Measurements from ENCODE around the gene GABRA6. TPM values are rescaled to one million over a fixed set of nuclear protein-coding genes. Genes with fewer than 3 reads are reported as not detected.
"Not testable (repeated sequence)": the region's sequence is repeated elsewhere in the genome, so short reads cannot be mapped to it uniquely, and the experiment has no call there.

Gene GABRA6
- total RNA-seq (not detected), polyA plus RNA-seq (not detected)
- long read RNA-seq, donor 1 = 0 reads
- long read RNA-seq, donor 2 = 0 reads
- long read RNA-seq, donor 3 = 0 reads

DNA sequence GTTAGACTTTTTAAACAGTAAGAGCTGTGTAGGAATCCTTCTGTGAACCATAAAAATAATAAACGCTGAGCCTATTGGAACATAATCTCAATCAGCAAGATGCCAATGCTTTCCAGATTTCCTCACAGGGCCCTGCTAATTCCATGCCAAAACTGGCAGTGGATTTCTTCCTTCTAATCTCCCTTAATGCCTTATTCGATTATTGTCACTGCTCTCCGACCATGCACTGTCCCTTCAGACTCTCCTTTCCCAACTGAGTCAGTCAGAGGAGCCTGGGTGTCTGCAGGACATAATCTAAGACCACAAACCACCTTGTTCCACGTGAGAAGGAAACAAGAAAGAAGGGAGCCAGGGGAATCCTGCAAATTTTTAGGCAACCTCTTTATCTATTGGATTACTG lies at the start of gene GABRA6:
Gene GABRA6 (plus strand): TSS at position 261 of the 400 bp plus-strand sequence. CDS start 269 bp downstream, outside the sequence.
- TF ChIP-seq, protein P1, sequence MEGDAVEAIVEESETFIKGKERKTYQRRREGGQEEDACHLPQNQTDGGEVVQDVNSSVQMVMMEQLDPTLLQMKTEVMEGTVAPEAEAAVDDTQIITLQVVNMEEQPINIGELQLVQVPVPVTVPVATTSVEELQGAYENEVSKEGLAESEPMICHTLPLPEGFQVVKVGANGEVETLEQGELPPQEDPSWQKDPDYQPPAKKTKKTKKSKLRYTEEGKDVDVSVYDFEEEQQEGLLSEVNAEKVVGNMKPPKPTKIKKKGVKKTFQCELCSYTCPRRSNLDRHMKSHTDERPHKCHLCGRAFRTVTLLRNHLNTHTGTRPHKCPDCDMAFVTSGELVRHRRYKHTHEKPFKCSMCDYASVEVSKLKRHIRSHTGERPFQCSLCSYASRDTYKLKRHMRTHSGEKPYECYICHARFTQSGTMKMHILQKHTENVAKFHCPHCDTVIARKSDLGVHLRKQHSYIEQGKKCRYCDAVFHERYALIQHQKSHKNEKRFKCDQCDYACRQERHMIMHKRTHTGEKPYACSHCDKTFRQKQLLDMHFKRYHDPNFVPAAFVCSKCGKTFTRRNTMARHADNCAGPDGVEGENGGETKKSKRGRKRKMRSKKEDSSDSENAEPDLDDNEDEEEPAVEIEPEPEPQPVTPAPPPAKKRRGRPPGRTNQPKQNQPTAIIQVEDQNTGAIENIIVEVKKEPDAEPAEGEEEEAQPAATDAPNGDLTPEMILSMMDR (IDR thresholded peaks at IDR 0.05) = no peak
- TF ChIP-seq EP300 (IDR thresholded peaks at IDR 0.05) = no peak
- TF ChIP-seq POLR2A (IDR thresholded peaks at IDR 0.05) = no peak
- Histone ChIP-seq H3K36me3 (no peaks in the 10 kb centered on the region), H3K4me3 (no peak within 1 kb of the TSS), H3K27ac (no peak within 1 kb of the TSS), H3K9me3 (no peaks in the 10 kb centered on the region), H3K4me1 (ENCODE audit: insufficient read depth) (no peaks in the 10 kb centered on the region), H3K27me3 (no peaks in the 10 kb centered on the region)
- WGBS, 3 donors = 58 to 67% (median 65%) methylated on average over 4 of the region's 4 CpGs
- intact Hi-C loops (cut with DNase I) = no loop called here
- no peak for DNase-seq

DNA sequence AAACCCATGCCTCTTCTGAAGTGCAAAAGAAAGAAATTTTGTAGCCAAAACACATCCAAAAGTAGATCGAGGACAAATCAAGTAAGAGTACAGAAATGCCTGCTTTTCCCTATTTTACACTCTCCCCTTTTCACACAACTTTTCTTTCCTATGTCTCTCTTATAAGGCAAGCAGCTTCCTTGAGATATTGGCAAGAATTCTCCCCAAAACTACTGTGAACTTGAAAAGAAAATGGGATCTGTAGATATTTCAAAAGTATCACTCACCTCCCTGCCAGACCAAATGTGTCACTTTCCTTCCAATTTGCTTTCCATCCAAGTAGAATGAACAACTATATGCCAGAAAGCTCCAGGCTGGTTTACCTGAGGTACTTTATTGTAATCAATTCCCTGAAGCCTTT lies 47.9 kb upstream of the GABRA6 start:
- H3K4me3 ChIP-seq = no peak overlapping the region
- no peak overlapping the region for H3K27ac ChIP-seq
- H3K9me3 ChIP-seq = no peaks in the 10 kb centered on the region
- H3K27me3 ChIP-seq = no peaks in the 10 kb centered on the region
- H3K4me1 ChIP-seq (ENCODE audit: insufficient read depth) = no peaks in the 10 kb centered on the region
- intact Hi-C loops (cut with DNase I) = no loop called here
- TF ChIP-seq, protein P1 (IDR thresholded peaks at IDR 0.05) = no peak
- TF ChIP-seq EP300 (IDR thresholded peaks at IDR 0.05) (no peak), POLR2A (IDR thresholded peaks at IDR 0.05) (no peak)
- no peak for DNase-seq
- H3K36me3 ChIP-seq = no peaks in the 10 kb centered on the region
- 65 to 72% (median 69%) methylated on average over 1 of the region's 1 CpG for WGBS, 3 donors

DNA sequence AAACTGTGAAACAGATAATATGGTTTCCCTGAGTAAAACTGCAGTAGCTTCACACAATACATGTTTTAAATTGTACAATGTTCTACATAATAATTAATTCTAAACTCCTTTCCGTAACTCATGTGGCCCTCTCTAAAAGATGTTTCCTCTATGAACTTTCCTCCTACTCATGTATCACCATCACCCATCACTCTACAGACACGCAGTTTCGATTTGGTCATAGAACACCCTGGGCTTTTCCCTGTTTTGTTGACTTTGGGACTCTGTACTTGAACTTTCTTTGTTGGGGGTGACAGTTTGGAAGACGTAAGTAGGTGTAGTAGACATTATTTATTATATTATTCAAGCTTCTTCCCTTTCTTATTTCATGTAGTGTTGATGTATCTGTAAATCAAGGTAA lies 44.1 kb upstream of the GABRA6 start:
- TF ChIP-seq POLR2A (IDR thresholded peaks at IDR 0.05) = no peak
- TF ChIP-seq, protein P1 (IDR thresholded peaks at IDR 0.05) = no peak
- TF ChIP-seq EP300 (IDR thresholded peaks at IDR 0.05) = no peak
- no peak for DNase-seq

DNA sequence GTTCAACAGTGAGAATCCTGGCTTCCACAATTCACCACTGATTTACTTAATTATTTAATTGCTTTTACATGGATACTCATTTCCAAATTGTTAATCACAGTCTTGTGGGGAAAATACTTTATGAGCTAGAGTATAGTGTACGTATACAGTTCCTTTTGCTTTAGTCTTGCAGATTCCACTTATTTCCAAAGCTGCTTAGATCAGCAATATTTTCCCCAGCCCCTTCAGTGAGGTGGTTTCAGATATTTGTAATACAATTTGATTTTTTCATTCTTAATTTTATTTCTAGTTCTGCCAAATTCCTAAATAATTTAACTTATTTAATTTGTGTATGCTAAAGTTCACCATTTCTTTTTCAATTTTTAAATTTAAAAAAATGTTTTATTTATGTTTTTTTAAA lies 40.3 kb upstream of the GABRA6 start:
- TF ChIP-seq EP300 (IDR thresholded peaks at IDR 0.05) (no peak), POLR2A (IDR thresholded peaks at IDR 0.05) (no peak)
- TF ChIP-seq, protein P1 (IDR thresholded peaks at IDR 0.05) = no peak
- intact Hi-C loops (cut with DNase I) = no loop called here

More for the DNA sequence above, 44.1 kb upstream of the GABRA6 start:
- H3K36me3 ChIP-seq = no peaks in the 10 kb centered on the region
- H3K4me3 ChIP-seq = no peak overlapping the region
- no peaks in the 10 kb centered on the region for H3K9me3 ChIP-seq
- no peak overlapping the region for H3K27ac ChIP-seq
- H3K27me3 ChIP-seq = no peaks in the 10 kb centered on the region
- no peaks in the 10 kb centered on the region for H3K4me1 ChIP-seq (ENCODE audit: insufficient read depth)
- intact Hi-C loops (cut with DNase I) = no loop called here
- WGBS, 3 donors = 74 to 77% (median 76%) methylated on average over 4 of the region's 4 CpGs

DNA sequence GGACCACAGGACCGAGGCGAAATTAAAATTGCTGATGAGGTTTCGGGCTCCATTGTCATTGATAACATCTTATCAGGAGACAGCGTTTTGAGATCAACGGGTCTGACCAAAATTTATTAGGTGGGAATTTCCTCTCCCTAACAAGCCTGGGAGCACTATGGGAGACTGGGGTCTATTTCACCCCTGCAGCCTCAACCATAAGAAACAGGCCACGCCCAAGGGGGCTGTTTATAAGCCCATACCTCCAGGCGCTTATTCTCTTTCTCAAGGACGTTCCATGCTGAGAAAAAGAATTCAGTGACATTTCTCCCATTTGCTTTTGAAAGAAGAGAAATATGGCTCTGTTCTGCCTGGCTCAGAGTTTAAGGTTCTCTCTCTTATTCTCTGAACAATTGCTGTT lies 33.6 kb upstream of the GABRA6 start:
- H3K4me1 ChIP-seq (ENCODE audit: insufficient read depth); H3K4me3 ChIP-seq; DNase-seq; H3K27me3 ChIP-seq; H3K27ac ChIP-seq; intact Hi-C loops (cut with DNase I); H3K36me3 ChIP-seq; H3K9me3 ChIP-seq: not testable (repeated sequence)
- WGBS, 3 donors = 65 to 69% (median 66%) methylated on average over 8 of the region's 8 CpGs

More for the DNA sequence above, 40.3 kb upstream of the GABRA6 start:
- Histone ChIP-seq H3K36me3 (no peaks in the 10 kb centered on the region), H3K9me3 (no peaks in the 10 kb centered on the region), H3K4me3 (no peak overlapping the region), H3K4me1 (ENCODE audit: insufficient read depth) (no peaks in the 10 kb centered on the region), H3K27me3 (no peaks in the 10 kb centered on the region), H3K27ac (no peak overlapping the region)
- DNase-seq = no peak
- 80 to 92% (median 85%) methylated on average over 1 of the region's 1 CpG for WGBS, 3 donors
